AG04449 (cell line): ENCODE results near the gene KEAP1.

Experiments used
- CTCF ChIA-PET: fragments of 350-600 bp; formaldehyde crosslinking; extraction: SDS; loops from one replicate; lab custom pipeline; 2021; ENCODE audit warnings: antibody characterized with exemption; lab: Yijun Ruan, JAX
- POLR2A ChIA-PET: fragments of 400-600, 350-600 bp; formaldehyde crosslinking; extraction: SDS; loops from one replicate; lab custom pipeline; 2020; ENCODE audit warnings: antibody characterized with exemption, inconsistent platforms; lab: Yijun Ruan, JAX
- DNase-seq: peaks from one replicate; pipeline ENCODE4 v3.0.0-alpha.2; 2010; ENCODE audit warnings: low read depth, low spot score
- H3K4me3 ChIP-seq: 2 replicates; pipeline ENCODE4 v1.5.1; 2011; ENCODE audit warnings: low read depth, mild to moderate bottlenecking, control low read depth, low read length
- TF ChIP-seq, protein P1 (sequence below): IDR thresholded peaks from one replicate; pipeline ENCODE4 v1.5.1; 2011; ENCODE audit warnings: mild to moderate bottlenecking, moderate library complexity, low read length, control low read depth, inconsistent platforms; ENCODE audit not compliant: insufficient read depth; ENCODE audit errors: missing control alignments

KEAP1 gene

GRCh38 chr19:10452726-10453618 lies 50.2 kb downstream of the KEAP1 start:
- DNase-seq = no peak
- H3K4me3 ChIP-seq = no peak overlapping the region
- CTCF ChIA-PET = interaction anchor here (0.6 to 1.8 kb wide), 4 partner anchors 17 to 36 kb away, joined by 3 to 6 read pairs (median 3); no protein-coding TSS in a partner anchor

DNA sequence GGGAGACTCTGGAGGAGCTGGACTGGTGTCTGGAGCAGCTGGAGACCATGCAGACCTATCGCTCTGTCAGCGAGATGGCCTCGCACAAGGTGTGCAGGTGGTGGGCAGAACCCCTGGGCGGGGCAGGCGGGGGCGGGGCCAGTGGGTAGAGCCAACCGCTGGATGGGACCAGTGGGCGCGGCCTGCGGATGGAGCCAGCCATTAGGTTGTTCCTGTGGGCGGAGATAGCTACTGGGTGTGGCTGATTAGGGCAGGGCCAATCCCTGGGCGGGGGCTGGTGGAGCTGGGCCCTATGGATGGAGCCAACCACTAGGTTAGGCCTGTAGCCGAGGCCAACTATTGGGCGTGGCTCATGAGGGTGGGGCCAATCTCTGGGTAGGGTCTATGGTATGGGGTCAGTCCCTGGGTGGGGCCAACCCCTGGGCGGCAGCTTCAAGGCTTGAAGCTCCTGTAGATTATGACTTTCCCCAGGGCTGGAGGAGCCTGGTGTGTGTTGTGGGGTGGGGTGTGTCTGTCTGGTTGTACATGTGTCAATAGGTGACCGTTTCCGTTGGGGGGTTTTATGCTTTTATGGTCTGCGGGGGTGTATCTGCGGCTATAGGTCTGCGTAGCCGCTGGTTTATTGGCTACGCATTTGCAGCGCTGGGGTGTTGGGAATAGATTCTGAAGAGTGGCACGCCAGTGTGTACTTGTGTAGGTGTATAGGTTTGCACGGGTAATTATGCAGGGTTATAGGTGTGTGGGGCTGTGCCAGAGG lies 52.1 kb downstream of the KEAP1 start:
- TF ChIP-seq, protein P1, sequence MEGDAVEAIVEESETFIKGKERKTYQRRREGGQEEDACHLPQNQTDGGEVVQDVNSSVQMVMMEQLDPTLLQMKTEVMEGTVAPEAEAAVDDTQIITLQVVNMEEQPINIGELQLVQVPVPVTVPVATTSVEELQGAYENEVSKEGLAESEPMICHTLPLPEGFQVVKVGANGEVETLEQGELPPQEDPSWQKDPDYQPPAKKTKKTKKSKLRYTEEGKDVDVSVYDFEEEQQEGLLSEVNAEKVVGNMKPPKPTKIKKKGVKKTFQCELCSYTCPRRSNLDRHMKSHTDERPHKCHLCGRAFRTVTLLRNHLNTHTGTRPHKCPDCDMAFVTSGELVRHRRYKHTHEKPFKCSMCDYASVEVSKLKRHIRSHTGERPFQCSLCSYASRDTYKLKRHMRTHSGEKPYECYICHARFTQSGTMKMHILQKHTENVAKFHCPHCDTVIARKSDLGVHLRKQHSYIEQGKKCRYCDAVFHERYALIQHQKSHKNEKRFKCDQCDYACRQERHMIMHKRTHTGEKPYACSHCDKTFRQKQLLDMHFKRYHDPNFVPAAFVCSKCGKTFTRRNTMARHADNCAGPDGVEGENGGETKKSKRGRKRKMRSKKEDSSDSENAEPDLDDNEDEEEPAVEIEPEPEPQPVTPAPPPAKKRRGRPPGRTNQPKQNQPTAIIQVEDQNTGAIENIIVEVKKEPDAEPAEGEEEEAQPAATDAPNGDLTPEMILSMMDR = no peak
- ChIA-PET POLR2A (no interaction called here), CTCF (interaction anchor here (0.8 to 1.0 kb wide), 2 partner anchors 17 to 32 kb away, joined by 3 read pairs; no protein-coding TSS in a partner anchor)
- no peak overlapping the region for H3K4me3 ChIP-seq
- no peak for DNase-seq

More at GRCh38 chr19:10452726-10453618, 50.2 kb downstream of the KEAP1 start:
- TF ChIP-seq, protein P1 = no peak
- POLR2A ChIA-PET = no interaction called here

GRCh38 chr19:10450191-10450852 lies 52.8 kb downstream of the KEAP1 start:
- no peak for DNase-seq
- ChIA-PET CTCF (interaction anchor here (0.8 kb wide), 1 partner anchor 16 kb away, joined by 3 read pairs; no protein-coding TSS in a partner anchor), POLR2A (no interaction called here)
- TF ChIP-seq, protein P1 = no peak
- no peak overlapping the region for H3K4me3 ChIP-seq

DNA sequence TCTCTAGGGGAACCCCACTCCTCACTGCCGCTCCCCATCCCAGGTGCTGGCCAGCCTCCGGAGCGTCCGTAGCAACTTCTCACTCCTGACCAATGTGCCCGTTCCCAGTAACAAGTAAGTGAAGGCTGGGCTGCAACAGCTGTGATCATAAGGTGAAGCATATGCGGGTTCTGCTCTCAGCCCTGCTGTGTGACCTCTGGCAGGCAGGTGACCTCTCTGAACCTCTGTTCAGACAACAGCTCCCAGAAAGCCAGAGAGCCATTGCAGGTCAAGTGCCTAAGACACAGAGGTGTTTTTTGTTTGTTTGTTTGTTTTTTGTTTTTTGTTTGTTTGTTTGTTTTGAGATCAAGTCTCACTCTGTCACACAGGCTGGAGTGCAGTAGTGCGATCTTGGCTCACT lies 54.1 kb downstream of the KEAP1 start:
- CTCF ChIA-PET = interaction anchor here (1.9 kb wide), 1 partner anchor 12 kb away, joined by 8 read pairs; no protein-coding TSS in a partner anchor

DNA sequence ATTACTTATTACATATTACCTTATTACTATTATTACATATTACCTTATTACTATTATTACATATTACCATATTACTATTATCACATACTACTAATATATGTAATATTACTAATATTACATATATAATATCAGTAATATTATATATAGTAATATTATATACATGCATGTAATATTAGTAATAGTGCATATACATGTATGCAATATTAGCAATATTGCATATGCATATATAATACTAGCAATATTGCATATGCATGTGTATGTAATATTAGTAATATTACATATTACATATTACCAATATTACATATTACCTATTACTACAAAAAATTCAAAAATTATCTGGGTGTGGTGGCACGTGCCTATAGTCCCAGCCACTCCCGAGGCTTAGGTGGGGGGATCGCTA lies 60.5 kb downstream of the KEAP1 start:
- DNase-seq = no peak
- POLR2A ChIA-PET = no interaction called here
- CTCF ChIA-PET = interaction anchor here (1.5 kb wide), 1 partner anchor 38 kb away, joined by 4 read pairs; no protein-coding TSS in a partner anchor
- H3K4me3 ChIP-seq = no peak overlapping the region
- TF ChIP-seq, protein P1 = no peak

More for the DNA sequence above, 54.1 kb downstream of the KEAP1 start:
- TF ChIP-seq, protein P1 = no peak
- H3K4me3 ChIP-seq = no peak overlapping the region
- POLR2A ChIA-PET = no interaction called here
- no peak for DNase-seq
